Measurements from ENCODE around the gene CRYGN.

- TF ChIP-seq POLR2A (IDR thresholded peaks at IDR 0.05) (no peak), CTCF (IDR thresholded peaks at IDR 0.05) (no peak)
Observed at GRCh38 chr7:151404216-151405011, 35.5 kb downstream of the CRYGN start.
